Osteocyte (in vitro differentiated cells): ENCODE measurements around the gene TEX2. TPM values are rescaled to one million over a fixed set of nuclear protein-coding genes. Genes with fewer than 3 reads are reported as not detected.

Source experiments
- DNase-seq: peaks from one replicate; pipeline ENCODE4 v3.0.0; 2021; ENCODE audit warnings: mixed read lengths; ENCODE audit not compliant: unreplicated experiment; ENCODE audit errors: extremely low spot score
- H3K27ac Mint-ChIP-seq: one replicate; pipeline ENCODE4 v1.8.0; 2021; ENCODE audit warnings: mild to moderate bottlenecking, mixed read lengths; ENCODE audit not compliant: unreplicated experiment
- H3K27me3 Mint-ChIP-seq: one replicate; pipeline ENCODE4 v1.8.0; 2021; ENCODE audit warnings: mixed read lengths; ENCODE audit not compliant: unreplicated experiment
- H3K36me3 Mint-ChIP-seq: one replicate; pipeline ENCODE4 v1.8.0; 2021; ENCODE audit warnings: mixed read lengths; ENCODE audit not compliant: unreplicated experiment
- H3K4me1 Mint-ChIP-seq: one replicate; pipeline ENCODE4 v1.8.0; 2021; ENCODE audit warnings: mixed read lengths; ENCODE audit not compliant: unreplicated experiment
- H3K4me3 Mint-ChIP-seq: one replicate; pipeline ENCODE4 v1.8.0; 2021; ENCODE audit warnings: mild to moderate bottlenecking, moderate library complexity, mixed read lengths; ENCODE audit not compliant: unreplicated experiment
- H3K9me3 Mint-ChIP-seq: one replicate; pipeline ENCODE4 v1.8.0; 2021; ENCODE audit warnings: mixed read lengths; ENCODE audit not compliant: unreplicated experiment
- total RNA-seq: library from RNA; stranded (reverse); gene quantifications from 2 replicates; pipeline ENCODE4 v1.2.1, GENCODE V29; 2021
- TF ChIP-seq, protein P1 (sequence below): fragments of 200-600 bp; sonication (generic); IDR thresholded peaks from 2 replicates; pipeline ENCODE4 v1.5.0; 2021; ENCODE audit warnings: antibody characterized with exemption, mild to moderate bottlenecking, moderate library complexity

Gene TEX2
- total RNA-seq, 1 donor from 2014 or later = 73.5 TPM

- H3K4me1 Mint-ChIP-seq = peaks cover 61% of the 10 kb centered on the region
- H3K36me3 Mint-ChIP-seq = peaks cover 5% of the 10 kb centered on the region
- peak overlapping the region; percentile 35 for H3K4me3 Mint-ChIP-seq
- H3K9me3 Mint-ChIP-seq = no peaks in the 10 kb centered on the region
- H3K27me3 Mint-ChIP-seq = no peaks in the 10 kb centered on the region
- TF ChIP-seq, protein P1, sequence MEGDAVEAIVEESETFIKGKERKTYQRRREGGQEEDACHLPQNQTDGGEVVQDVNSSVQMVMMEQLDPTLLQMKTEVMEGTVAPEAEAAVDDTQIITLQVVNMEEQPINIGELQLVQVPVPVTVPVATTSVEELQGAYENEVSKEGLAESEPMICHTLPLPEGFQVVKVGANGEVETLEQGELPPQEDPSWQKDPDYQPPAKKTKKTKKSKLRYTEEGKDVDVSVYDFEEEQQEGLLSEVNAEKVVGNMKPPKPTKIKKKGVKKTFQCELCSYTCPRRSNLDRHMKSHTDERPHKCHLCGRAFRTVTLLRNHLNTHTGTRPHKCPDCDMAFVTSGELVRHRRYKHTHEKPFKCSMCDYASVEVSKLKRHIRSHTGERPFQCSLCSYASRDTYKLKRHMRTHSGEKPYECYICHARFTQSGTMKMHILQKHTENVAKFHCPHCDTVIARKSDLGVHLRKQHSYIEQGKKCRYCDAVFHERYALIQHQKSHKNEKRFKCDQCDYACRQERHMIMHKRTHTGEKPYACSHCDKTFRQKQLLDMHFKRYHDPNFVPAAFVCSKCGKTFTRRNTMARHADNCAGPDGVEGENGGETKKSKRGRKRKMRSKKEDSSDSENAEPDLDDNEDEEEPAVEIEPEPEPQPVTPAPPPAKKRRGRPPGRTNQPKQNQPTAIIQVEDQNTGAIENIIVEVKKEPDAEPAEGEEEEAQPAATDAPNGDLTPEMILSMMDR = no peak
- DNase-seq = no peak
- peak overlapping the region; percentile 97 for H3K27ac Mint-ChIP-seq
Measured at GRCh38 chr17:64229815-64230728, 33.0 kb downstream of the TEX2 start.

DNA sequence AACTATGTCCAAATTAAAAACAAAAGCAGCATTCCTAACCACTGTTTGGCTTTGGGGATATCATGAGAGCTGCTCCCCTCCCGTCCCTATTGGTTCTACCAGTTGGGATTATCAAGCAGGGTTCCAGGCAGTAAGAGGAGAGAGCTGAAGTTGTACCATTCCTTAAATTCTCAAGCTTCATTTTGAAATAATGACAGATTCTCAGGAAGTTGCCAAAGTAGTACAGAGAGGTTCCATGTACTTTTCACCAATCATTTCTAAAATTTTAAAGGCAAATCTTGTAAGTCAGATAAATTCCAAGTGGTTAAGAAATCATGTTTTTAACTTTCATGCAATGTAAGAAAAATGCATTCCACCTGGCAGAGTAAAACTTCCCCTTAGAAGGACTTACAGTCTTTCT is 36.9 kb downstream of the TEX2 start:
- Mint-ChIP-seq H3K27ac (peak overlapping the region; percentile 60), H3K9me3 (peaks cover 3% of the 10 kb centered on the region), H3K4me1 (peaks cover 61% of the 10 kb centered on the region), H3K4me3 (no peak overlapping the region), H3K36me3 (peaks cover 10% of the 10 kb centered on the region), H3K27me3 (no peaks in the 10 kb centered on the region)
- TF ChIP-seq, protein P1 = no peak
- DNase-seq = peak; percentile 10

DNA sequence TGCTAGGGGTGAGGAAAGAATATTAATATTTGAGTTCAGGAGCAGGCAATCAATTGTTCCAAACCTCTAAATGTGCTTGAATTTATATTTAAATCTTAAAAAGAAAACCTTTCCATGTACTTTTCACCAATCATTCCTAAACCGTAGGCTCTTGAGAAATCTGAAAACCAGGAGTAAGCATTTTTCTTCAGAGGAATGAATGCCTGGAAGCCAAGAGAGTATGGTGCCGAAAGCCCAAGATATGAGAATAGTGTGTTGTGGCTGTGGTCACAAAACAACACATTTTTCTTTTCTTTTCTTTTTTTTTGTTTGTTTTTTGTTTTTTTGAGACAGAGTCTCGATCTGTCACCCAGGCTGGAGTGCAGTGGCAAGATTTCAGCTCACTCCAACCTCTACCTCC is 37.6 kb downstream of the TEX2 start:
- Mint-ChIP-seq H3K9me3 (peaks cover 3% of the 10 kb centered on the region), H3K36me3 (peaks cover 10% of the 10 kb centered on the region), H3K27me3 (no peaks in the 10 kb centered on the region), H3K4me1 (peaks cover 55% of the 10 kb centered on the region), H3K27ac (no peak overlapping the region), H3K4me3 (no peak overlapping the region)
- no peak for DNase-seq
- TF ChIP-seq, protein P1 = no peak

- Mint-ChIP-seq H3K36me3 (peaks cover 14% of the 10 kb centered on the region), H3K27me3 (no peaks in the 10 kb centered on the region), H3K4me1 (peaks cover 49% of the 10 kb centered on the region), H3K27ac (no peak overlapping the region), H3K4me3 (no peak overlapping the region), H3K9me3 (peaks cover 3% of the 10 kb centered on the region)
- DNase-seq = peak; percentile 1
- TF ChIP-seq, protein P1 = no peak
Measured at GRCh38 chr17:64223931-64224629, 39.0 kb downstream of the TEX2 start.

- TF ChIP-seq, protein P1 = no peak
- Mint-ChIP-seq H3K27ac (no peak overlapping the region), H3K27me3 (no peaks in the 10 kb centered on the region), H3K36me3 (peaks cover 16% of the 10 kb centered on the region), H3K9me3 (peaks cover 3% of the 10 kb centered on the region), H3K4me1 (peaks cover 47% of the 10 kb centered on the region), H3K4me3 (no peak overlapping the region)
- DNase-seq = no peak
Measured at GRCh38 chr17:64223283-64223682, 39.8 kb downstream of the TEX2 start.
